ENCODE measurements around the gene DRC7. TPM values are rescaled to one million over a fixed set of nuclear protein-coding genes. Genes with fewer than 3 reads are reported as not detected.

DRC7 gene
- total RNA-seq, 1 donor from 2014 or later, result 0.16 TPM

DNA sequence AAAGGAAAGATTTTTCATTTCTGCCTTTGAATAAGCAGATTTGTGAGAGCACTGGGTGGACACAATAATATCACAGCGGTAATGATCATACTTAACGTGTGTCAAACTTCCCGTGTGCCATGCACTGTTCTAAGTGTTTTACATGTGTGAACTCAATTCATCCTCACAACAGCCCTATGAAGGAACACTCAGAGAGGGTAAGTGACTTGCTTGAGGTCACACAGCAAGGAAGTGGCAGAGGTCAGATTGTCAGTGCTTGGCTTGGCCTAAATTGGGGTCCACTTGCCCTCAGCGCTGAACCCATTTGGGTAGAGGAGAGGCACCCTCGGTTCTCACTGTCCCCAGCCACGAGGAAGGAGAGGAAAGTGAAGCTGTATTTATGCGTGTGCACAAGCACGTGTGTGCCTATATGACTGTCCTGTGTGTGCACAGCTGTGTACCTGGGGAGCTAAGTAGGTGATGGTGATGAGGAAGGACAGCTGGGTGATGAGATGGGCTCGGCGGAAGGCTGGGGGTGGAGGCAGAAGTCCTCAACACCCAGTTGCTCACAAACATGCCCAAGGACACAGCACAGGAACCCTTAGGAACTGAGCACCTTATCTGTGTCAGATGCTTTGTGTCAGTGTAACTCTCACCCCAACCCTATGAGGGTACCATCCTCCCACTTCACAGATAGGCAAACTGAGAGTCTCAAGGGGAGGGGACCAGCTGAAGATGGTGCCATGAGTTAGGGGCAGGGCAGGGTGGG, 36.3 kb upstream of the DRC7 start:
- H3K4me3 Mint-ChIP-seq, result no peak overlapping the region
- no peaks in the 10 kb centered on the region for H3K36me3 Mint-ChIP-seq (ENCODE audit: low read depth)
- no peaks in the 10 kb centered on the region for H3K27me3 Mint-ChIP-seq (ENCODE audit: low read depth)
- H3K4me1 Mint-ChIP-seq, result peaks cover 5% of the 10 kb centered on the region
- DNase-seq (ENCODE audit: low read depth, low spot score), result no peak
- TF ChIP-seq, protein P1, sequence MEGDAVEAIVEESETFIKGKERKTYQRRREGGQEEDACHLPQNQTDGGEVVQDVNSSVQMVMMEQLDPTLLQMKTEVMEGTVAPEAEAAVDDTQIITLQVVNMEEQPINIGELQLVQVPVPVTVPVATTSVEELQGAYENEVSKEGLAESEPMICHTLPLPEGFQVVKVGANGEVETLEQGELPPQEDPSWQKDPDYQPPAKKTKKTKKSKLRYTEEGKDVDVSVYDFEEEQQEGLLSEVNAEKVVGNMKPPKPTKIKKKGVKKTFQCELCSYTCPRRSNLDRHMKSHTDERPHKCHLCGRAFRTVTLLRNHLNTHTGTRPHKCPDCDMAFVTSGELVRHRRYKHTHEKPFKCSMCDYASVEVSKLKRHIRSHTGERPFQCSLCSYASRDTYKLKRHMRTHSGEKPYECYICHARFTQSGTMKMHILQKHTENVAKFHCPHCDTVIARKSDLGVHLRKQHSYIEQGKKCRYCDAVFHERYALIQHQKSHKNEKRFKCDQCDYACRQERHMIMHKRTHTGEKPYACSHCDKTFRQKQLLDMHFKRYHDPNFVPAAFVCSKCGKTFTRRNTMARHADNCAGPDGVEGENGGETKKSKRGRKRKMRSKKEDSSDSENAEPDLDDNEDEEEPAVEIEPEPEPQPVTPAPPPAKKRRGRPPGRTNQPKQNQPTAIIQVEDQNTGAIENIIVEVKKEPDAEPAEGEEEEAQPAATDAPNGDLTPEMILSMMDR (conservative IDR thresholded peaks at IDR 0.05), result no peak
- H3K27ac Mint-ChIP-seq (ENCODE audit: unreplicated experiment), result no peak overlapping the region
- H3K9me3 Mint-ChIP-seq, result no peaks in the 10 kb centered on the region

DNA sequence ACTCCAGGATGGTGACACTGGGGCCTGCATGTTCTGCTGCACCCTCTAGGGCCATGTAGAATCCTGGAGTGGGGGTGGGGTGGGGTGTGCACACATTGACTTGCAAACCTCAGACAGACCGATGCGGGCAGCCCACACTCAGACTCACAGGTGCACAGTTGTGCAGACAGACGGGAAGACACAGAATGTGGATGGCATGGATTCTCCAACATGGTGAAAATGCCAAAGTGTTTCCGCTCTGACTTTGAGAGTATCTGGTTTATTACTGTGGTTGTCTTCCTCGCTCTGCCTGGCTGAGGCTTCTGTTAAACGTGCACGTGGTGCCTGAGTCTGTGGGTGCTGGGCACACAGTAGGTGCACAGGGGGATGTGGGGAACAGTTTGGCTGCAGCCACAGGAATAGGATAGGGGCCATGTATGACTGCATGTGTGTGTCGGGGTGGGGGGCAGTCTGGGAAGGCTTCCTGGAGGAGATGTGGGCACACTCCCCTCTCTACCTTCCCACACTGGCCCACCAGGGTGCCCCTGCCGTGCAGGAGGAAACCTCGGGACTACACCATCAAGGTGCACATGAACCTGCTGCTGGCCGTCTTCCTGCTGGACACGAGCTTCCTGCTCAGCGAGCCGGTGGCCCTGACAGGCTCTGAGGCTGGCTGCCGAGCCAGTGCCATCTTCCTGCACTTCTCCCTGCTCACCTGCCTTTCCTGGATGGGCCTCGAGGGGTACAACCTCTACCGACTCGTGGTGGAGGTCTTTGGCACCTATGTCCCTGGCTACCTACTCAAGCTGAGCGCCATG, 35.5 kb upstream of the DRC7 start:
- H3K36me3 Mint-ChIP-seq (ENCODE audit: low read depth), result no peaks in the 10 kb centered on the region
- no peak overlapping the region for H3K4me3 Mint-ChIP-seq
- H3K9me3 Mint-ChIP-seq, result no peaks in the 10 kb centered on the region
- H3K27ac Mint-ChIP-seq (ENCODE audit: unreplicated experiment), result no peak overlapping the region
- H3K4me1 Mint-ChIP-seq, result no peaks in the 10 kb centered on the region
- TF ChIP-seq, protein P1 (conservative IDR thresholded peaks at IDR 0.05), result no peak
- no peaks in the 10 kb centered on the region for H3K27me3 Mint-ChIP-seq (ENCODE audit: low read depth)
- DNase-seq (ENCODE audit: low read depth, low spot score), result no peak

DNA sequence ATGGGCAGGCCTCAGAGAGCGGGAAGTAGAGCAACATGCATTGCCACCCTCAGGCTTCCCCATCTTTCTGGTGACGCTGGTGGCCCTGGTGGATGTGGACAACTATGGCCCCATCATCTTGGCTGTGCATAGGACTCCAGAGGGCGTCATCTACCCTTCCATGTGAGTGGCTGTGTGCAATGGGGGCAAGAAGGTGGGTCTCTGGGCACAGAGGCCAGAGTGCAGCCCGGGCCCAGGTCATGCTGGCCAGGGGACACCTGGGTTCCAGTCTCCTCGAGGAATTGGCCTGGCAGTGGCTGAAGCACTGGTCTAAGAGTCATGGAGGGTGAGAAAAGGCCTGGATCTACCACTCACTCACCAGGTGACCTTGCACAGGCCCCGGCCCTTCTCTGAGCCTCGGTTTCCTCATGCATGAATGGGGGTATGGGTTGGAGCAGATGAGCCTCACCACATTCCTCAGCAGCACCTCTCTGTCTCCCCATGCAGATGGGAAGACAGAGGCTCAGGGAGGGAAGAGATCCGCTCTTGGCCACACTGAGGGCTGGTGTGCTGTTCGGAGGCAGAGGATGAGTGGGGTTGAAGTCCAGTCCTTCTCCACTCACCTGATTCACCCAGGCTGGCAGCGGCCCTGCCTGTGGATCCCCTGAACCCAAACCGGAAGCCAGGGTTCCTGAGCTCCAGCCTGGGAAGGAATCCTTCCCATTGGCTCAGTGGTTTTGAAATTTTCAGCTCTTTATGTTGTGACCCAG, 33.7 kb upstream of the DRC7 start:
- no peaks in the 10 kb centered on the region for H3K27me3 Mint-ChIP-seq (ENCODE audit: low read depth)

DNA sequence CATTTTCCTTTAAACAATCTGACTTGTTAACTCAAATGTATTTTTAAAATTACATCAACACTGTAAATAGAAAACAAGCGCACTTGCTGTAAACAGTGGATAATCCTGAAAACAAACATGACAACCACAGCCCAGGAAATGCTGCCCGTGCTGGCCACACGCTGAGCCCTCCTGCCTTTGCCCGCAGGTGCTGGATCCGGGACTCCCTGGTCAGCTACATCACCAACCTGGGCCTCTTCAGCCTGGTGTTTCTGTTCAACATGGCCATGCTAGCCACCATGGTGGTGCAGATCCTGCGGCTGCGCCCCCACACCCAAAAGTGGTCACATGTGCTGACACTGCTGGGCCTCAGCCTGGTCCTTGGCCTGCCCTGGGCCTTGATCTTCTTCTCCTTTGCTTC, 33.1 kb upstream of the DRC7 start:
- no peak overlapping the region for H3K27ac Mint-ChIP-seq (ENCODE audit: unreplicated experiment)
- DNase-seq (ENCODE audit: low read depth, low spot score), result no peak
- no peaks in the 10 kb centered on the region for H3K27me3 Mint-ChIP-seq (ENCODE audit: low read depth)
- TF ChIP-seq, protein P1 (conservative IDR thresholded peaks at IDR 0.05), result no peak
- peaks cover 6% of the 10 kb centered on the region for H3K4me1 Mint-ChIP-seq
- no peaks in the 10 kb centered on the region for H3K36me3 Mint-ChIP-seq (ENCODE audit: low read depth)
- H3K4me3 Mint-ChIP-seq, result no peak overlapping the region
- H3K9me3 Mint-ChIP-seq, result no peaks in the 10 kb centered on the region

More for the DNA sequence above, 33.7 kb upstream of the DRC7 start:
- no peak for DNase-seq (ENCODE audit: low read depth, low spot score)
- TF ChIP-seq, protein P1 (conservative IDR thresholded peaks at IDR 0.05), result no peak
- no peak overlapping the region for H3K4me3 Mint-ChIP-seq
- no peaks in the 10 kb centered on the region for H3K9me3 Mint-ChIP-seq
- no peak overlapping the region for H3K27ac Mint-ChIP-seq (ENCODE audit: unreplicated experiment)
- H3K4me1 Mint-ChIP-seq, result peaks cover 6% of the 10 kb centered on the region
- H3K36me3 Mint-ChIP-seq (ENCODE audit: low read depth), result no peaks in the 10 kb centered on the region
